HG03135 (cell line): ENCODE results near the gene CCT7.

Experiments
- ATAC-seq: cut with Tn5 transposase; IDR thresholded peaks from one replicate; pipeline ENCODE4 v1.9.1; 2021; ENCODE audit warnings: mild to moderate bottlenecking, moderate library complexity; ENCODE audit not compliant: unreplicated experiment

The CCT7 gene

GRCh38 chr2:73292316-73292905 is 58.3 kb downstream of the CCT7 start:
- ATAC-seq: no peak

GRCh38 chr2:73292906-73293533 is 58.9 kb downstream of the CCT7 start:
- peak; percentile 5 for ATAC-seq

- ATAC-seq: peak; percentile 93
Observed at GRCh38 chr2:73293534-73294171, 59.5 kb downstream of the CCT7 start, which contains the start of gene EGR4. Gene EGR4 (minus strand): TSS chr2:73293548. CDS start chr2:73293317, 231 bp downstream.

GRCh38 chr2:73294239-73294638 is 60.1 kb downstream of the CCT7 start:
- ATAC-seq: no peak

- ATAC-seq: no peak
Observed at GRCh38 chr2:73295751-73296400, 61.8 kb downstream of the CCT7 start.

GRCh38 chr2:73297151-73297559 is 63.0 kb downstream of the CCT7 start:
- ATAC-seq: no peak

GRCh38 chr2:73297586-73297985 is 63.5 kb downstream of the CCT7 start:
- no peak for ATAC-seq

GRCh38 chr2:73300926-73301325 is 66.8 kb downstream of the CCT7 start:
- ATAC-seq: no peak

- ATAC-seq: no peak
Observed at GRCh38 chr2:73301636-73302035, 67.5 kb downstream of the CCT7 start.
